ENCODE data around the gene SCN4A.

GRCh38 chr17:63973930-63974593 is 1.3 kb upstream of the SCN4A start:
- TF ChIP-seq POLR2A (IDR thresholded peaks at IDR 0.05; ENCODE audit: low read length) (no peak), GATA1 (IDR thresholded peaks at IDR 0.05; ENCODE audit: low read depth, low read length) (no peak)
